ENCODE results near the gene ZNF511.

The ZNF511 gene

GRCh38 chr10:133297504-133297903 is 11.2 kb upstream of the ZNF511 start:
- H3K79me2 ChIP-seq (ENCODE audit: insufficient read depth, low read length), result no peaks in the 10 kb centered on the region
- H3K4me3 ChIP-seq (ENCODE audit: low read depth, low read length, poor library complexity, severe bottlenecking), result no peak overlapping the region
- H3F3A ChIP-seq (ENCODE audit: insufficient read depth, low read length), result no peaks in the 10 kb centered on the region
- H3K4me2 ChIP-seq (ENCODE audit: low read length), result no peak overlapping the region
- H2AFZ ChIP-seq (ENCODE audit: low read length), result no peak overlapping the region
- TF ChIP-seq CTCF (IDR thresholded peaks at IDR 0.05; ENCODE audit: low read length), result no peak
- TF ChIP-seq EZH2 (IDR thresholded peaks at IDR 0.05; ENCODE audit: borderline replicate concordance, low read length), result no peak
- H3K9me2 ChIP-seq (ENCODE audit: low read depth, low read length), result no peaks in the 10 kb centered on the region
- H3K9me3 ChIP-seq (ENCODE audit: low read length), result no peaks in the 10 kb centered on the region
- H3K27ac ChIP-seq (ENCODE audit: low read depth, low read length, poor library complexity, severe bottlenecking), result no peak overlapping the region
- no peaks in the 10 kb centered on the region for H3K27me3 ChIP-seq (ENCODE audit: insufficient read depth, low read length)
- H4K20me1 ChIP-seq (ENCODE audit: insufficient read depth, low read length), result no peaks in the 10 kb centered on the region
- peaks cover 84% of the 10 kb centered on the region for H3K36me3 ChIP-seq (ENCODE audit: insufficient read depth, low read length)
- no peak overlapping the region for H3K9ac ChIP-seq (ENCODE audit: low read length)
- no peaks in the 10 kb centered on the region for H3K4me1 ChIP-seq (ENCODE audit: insufficient read depth, low read length, severe bottlenecking)

GRCh38 chr10:133298466-133298865 is 10.2 kb upstream of the ZNF511 start:
- no peak overlapping the region for H3K4me3 ChIP-seq (ENCODE audit: low read depth, low read length, poor library complexity, severe bottlenecking)
- H3K9ac ChIP-seq (ENCODE audit: low read length), result no peak overlapping the region
- H3K9me3 ChIP-seq (ENCODE audit: low read length), result no peaks in the 10 kb centered on the region
- no peak for TF ChIP-seq CTCF (IDR thresholded peaks at IDR 0.05; ENCODE audit: low read length)
- no peak for TF ChIP-seq EZH2 (IDR thresholded peaks at IDR 0.05; ENCODE audit: borderline replicate concordance, low read length)
- H3K79me2 ChIP-seq (ENCODE audit: insufficient read depth, low read length), result no peaks in the 10 kb centered on the region
- H3K9me2 ChIP-seq (ENCODE audit: low read depth, low read length), result no peaks in the 10 kb centered on the region
- H3K27ac ChIP-seq (ENCODE audit: low read depth, low read length, poor library complexity, severe bottlenecking), result no peak overlapping the region
- no peak overlapping the region for H2AFZ ChIP-seq (ENCODE audit: low read length)
- no peaks in the 10 kb centered on the region for H3K27me3 ChIP-seq (ENCODE audit: insufficient read depth, low read length)
- no peak overlapping the region for H3K4me2 ChIP-seq (ENCODE audit: low read length)
- no peaks in the 10 kb centered on the region for H4K20me1 ChIP-seq (ENCODE audit: insufficient read depth, low read length)
- H3K36me3 ChIP-seq (ENCODE audit: insufficient read depth, low read length), result peaks cover 76% of the 10 kb centered on the region
- no peaks in the 10 kb centered on the region for H3K4me1 ChIP-seq (ENCODE audit: insufficient read depth, low read length, severe bottlenecking)
- H3F3A ChIP-seq (ENCODE audit: insufficient read depth, low read length), result no peaks in the 10 kb centered on the region

- Histone ChIP-seq H3K36me3 (ENCODE audit: insufficient read depth, low read length) (peaks cover 70% of the 10 kb centered on the region), H3K9me3 (ENCODE audit: low read length) (no peaks in the 10 kb centered on the region), H4K20me1 (ENCODE audit: insufficient read depth, low read length) (no peaks in the 10 kb centered on the region), H3K27ac (ENCODE audit: low read depth, low read length, poor library complexity, severe bottlenecking) (no peak overlapping the region), H3K27me3 (ENCODE audit: insufficient read depth, low read length) (no peaks in the 10 kb centered on the region), H3K4me3 (ENCODE audit: low read depth, low read length, poor library complexity, severe bottlenecking) (no peak overlapping the region), H3K4me1 (ENCODE audit: insufficient read depth, low read length, severe bottlenecking) (no peaks in the 10 kb centered on the region), H3K9ac (ENCODE audit: low read length) (no peak overlapping the region), H3K4me2 (ENCODE audit: low read length) (no peak overlapping the region), H3K79me2 (ENCODE audit: insufficient read depth, low read length) (no peaks in the 10 kb centered on the region; the same call in 1 of the 2 replicates), H2AFZ (ENCODE audit: low read length) (no peak overlapping the region), H3K9me2 (ENCODE audit: low read depth, low read length) (no peaks in the 10 kb centered on the region), H3F3A (ENCODE audit: insufficient read depth, low read length) (no peaks in the 10 kb centered on the region)
- TF ChIP-seq EZH2 (IDR thresholded peaks at IDR 0.05; ENCODE audit: borderline replicate concordance, low read length) (no peak), CTCF (IDR thresholded peaks at IDR 0.05; ENCODE audit: low read length) (no peak)
Measured at GRCh38 chr10:133299224-133299623, 9.5 kb upstream of the ZNF511 start.

Measured in OCI-LY1 (cell line).